ENCODE data around the gene TTLL10.

Gene TTLL10

GRCh38 chr1:1207571-1207892 is 33.9 kb downstream of the TTLL10 start:
- no peak for DNase-seq

GRCh38 chr1:1208713-1209433 is 35.2 kb downstream of the TTLL10 start:
- DNase-seq, result no peak

- no peak for DNase-seq
Measured at GRCh38 chr1:1210726-1211540, 37.3 kb downstream of the TTLL10 start.

- no peak for DNase-seq
Measured at GRCh38 chr1:1211541-1212441, 38.1 kb downstream of the TTLL10 start.

GRCh38 chr1:1212780-1213344 is 39.2 kb downstream of the TTLL10 start:
- no peak for DNase-seq

- DNase-seq, result no peak
Measured at GRCh38 chr1:1213345-1214265, 39.9 kb downstream of the TTLL10 start, which contains the start of gene TNFRSF4. TNFRSF4 (minus strand) TSS chr1:1214153; CDS start chr1:1214127, 26 bp downstream.

GRCh38 chr1:1215080-1215676 is 41.5 kb downstream of the TTLL10 start:
- DNase-seq, result no peak

GRCh38 chr1:1215881-1216605 is 42.4 kb downstream of the TTLL10 start:
- no peak for DNase-seq

- no peak for DNase-seq
Measured at GRCh38 chr1:1216770-1217620, 43.3 kb downstream of the TTLL10 start.

- no peak for DNase-seq
Measured at GRCh38 chr1:1217621-1218523, 44.2 kb downstream of the TTLL10 start.

- DNase-seq, result no peak
Measured at GRCh38 chr1:1218524-1219200, 45.0 kb downstream of the TTLL10 start.

- DNase-seq, result no peak
Measured at GRCh38 chr1:1219341-1219740, 45.7 kb downstream of the TTLL10 start.

- DNase-seq, result no peak
Measured at GRCh38 chr1:1220197-1220596, 46.5 kb downstream of the TTLL10 start.

GRCh38 chr1:1221887-1222574 is 48.4 kb downstream of the TTLL10 start:
- no peak for DNase-seq

GRCh38 chr1:1222575-1223225 is 49.0 kb downstream of the TTLL10 start:
- no peak for DNase-seq

- DNase-seq, result no peak
Measured at GRCh38 chr1:1223321-1223720, 49.6 kb downstream of the TTLL10 start.

GRCh38 chr1:1223891-1224290 is 50.2 kb downstream of the TTLL10 start:
- DNase-seq, result no peak

All from islet precursor cell (in vitro differentiated cells).